COLO829 (cell line): ENCODE data around the gene TANGO6.
"Not testable (repeated sequence)": the region's sequence is repeated elsewhere in the genome, so short reads cannot be mapped to it uniquely, and the experiment has no call there.

Experiments
- DNase-seq: peaks from one replicate; pipeline ENCODE4 v3.0.0; 2012; ENCODE audit warnings: low spot score

Gene TANGO6

GRCh38 chr16:69012906-69013305, 169.6 kb downstream of the TANGO6 start:
- DNase-seq: no peak

DNA sequence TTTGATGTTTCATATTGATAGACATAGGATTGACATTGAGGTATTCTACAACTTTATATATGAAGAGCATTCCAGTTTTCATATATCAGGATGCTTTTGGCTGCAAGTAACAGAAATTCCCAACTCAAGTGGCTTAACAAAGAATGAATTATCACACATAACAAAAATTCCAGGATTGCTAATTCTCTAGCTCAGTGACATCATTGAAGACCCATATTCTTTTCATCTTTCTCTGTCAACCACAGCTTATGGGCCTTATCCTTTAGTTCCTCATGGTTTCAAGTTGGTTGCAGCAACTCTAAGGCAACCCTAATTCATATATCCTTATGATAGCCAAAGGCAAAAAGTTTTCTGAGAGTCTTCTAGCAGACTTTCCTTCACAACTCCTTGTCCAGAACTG, 170.7 kb downstream of the TANGO6 start:
- DNase-seq: no peak

DNA sequence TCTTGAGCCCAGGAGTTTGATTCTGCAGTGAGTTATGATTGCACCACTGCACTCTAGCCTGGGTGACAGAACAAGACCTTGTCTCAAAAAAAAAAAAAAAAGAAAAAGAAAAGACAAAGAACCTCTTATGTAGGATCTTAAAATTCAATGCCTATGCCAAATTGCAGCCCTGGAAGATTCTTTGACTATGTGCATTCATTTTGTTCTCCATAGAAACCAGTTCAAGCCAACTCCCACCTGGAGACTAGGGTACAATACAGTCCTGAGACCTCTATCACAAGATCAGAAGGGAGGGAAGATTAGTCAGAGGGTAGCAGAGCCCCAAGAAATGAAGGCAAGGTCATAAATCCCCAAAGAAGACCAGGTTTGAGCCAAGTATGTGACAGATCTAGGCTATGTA, 171.5 kb downstream of the TANGO6 start:
- DNase-seq: peak; percentile 54

DNA sequence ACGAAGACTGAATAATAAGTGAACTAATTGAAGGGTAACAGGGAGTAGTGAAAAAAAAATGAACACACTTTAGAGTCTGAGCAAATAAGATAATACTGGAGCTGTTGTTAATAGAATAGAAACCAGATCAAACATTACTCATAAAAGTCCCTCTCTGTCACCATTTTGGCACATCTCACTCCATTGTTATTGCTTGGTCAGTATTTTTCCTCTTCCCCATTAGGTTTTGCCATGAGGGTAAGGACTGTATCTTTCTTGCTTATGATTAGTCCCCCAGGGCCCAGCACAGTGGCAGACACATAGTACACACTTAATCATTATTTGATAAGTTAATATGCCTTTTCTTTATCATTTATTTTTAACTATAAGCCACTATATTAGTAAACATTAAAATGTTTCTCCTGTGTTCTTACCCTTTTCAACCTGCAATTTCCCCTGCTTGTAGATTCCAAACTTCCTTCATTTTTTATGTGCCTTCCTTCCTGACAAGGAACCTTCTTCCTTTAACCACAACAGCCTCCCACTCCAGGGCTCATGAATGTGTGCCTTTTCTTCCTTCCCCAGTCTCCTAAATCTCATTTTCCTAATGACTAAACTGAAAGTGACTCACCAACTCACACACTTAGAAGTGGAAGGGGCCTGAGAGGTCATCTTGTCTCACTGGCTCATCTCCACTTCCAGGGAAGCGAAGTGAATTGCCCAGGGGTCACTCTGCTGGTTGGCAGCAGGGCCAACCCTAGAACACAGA, 173.9 kb downstream of the TANGO6 start:
- peak; percentile 81 for DNase-seq

DNA sequence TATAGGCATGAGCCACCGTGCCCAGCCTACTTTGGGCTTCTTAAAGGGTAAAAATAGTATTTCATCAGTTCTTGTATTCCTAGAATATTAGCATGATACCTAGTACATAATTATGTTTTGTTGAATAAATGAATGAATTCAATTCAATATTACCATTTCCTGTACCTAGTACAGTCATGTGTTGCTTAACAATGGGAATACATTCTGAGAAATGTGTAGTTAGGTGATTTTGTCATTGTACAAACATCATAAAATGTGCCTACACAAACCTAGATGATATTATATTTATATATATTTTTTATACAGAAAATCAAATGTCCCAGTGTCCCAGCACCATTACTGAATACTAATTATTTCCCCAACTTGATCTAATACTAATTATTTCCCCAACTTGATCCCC, 176.5 kb downstream of the TANGO6 start:
- DNase-seq: no peak

DNA sequence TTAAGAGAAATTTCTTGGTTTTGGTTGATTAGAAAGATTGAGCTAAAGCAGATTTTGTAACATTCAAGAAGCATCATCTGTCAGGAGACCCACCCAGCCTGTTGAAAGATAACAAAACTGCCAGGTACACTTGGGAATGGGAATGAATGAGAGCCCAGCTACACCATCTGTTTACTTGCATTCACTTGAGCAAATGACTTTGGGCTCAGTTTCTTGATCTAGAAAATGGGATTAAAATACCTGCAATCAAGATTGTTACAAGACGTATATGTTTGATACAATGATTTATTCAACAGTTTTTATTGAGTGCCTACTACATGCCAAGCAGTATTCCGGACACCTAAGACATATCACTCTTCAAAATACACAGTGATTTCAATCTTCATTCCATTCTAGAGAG, 185.8 kb downstream of the TANGO6 start:
- DNase-seq: no peak

GRCh38 chr16:69031877-69032301, 188.6 kb downstream of the TANGO6 start:
- no peak for DNase-seq

DNA sequence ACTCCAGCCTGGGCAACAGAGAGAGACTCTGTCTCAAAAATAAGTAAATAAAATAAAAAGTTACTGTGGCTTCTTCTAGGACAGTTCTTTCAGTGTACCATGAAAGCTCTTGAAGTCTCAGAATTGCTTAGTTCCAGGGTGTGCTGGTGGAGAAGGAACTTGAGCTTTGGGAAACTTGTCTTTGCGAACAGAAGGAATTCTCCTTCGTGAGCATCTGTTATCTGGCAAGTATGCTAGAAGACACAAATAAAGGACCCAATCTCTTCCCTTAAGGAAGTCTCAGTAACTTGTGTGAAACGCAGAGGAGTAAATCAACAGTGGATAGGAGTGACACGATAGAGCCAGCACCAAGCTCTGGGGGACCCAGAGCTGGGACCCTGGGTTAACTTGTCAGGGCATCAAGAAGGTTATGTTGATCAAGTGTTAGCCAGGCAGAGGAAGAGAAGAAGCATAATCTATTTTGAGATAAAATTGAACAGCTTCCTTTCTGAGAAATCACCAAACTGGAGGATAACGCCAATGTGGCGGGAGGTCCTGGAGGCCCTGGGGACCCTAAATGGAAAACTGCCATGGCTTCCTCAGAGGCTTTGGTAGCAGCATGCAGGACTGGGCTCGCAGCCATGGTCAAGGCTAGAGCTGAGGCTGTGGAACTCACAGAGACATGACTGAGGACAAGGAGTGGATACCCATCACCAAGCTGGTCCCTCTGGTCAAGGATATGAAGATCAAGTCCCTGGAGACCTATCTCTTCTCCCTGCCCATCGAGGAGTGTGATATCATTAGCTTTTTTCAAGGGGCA, 190.0 kb downstream of the TANGO6 start:
- DNase-seq: no peak

- DNase-seq: no peak
Measured at GRCh38 chr16:69035375-69035774, 192.0 kb downstream of the TANGO6 start.

DNA sequence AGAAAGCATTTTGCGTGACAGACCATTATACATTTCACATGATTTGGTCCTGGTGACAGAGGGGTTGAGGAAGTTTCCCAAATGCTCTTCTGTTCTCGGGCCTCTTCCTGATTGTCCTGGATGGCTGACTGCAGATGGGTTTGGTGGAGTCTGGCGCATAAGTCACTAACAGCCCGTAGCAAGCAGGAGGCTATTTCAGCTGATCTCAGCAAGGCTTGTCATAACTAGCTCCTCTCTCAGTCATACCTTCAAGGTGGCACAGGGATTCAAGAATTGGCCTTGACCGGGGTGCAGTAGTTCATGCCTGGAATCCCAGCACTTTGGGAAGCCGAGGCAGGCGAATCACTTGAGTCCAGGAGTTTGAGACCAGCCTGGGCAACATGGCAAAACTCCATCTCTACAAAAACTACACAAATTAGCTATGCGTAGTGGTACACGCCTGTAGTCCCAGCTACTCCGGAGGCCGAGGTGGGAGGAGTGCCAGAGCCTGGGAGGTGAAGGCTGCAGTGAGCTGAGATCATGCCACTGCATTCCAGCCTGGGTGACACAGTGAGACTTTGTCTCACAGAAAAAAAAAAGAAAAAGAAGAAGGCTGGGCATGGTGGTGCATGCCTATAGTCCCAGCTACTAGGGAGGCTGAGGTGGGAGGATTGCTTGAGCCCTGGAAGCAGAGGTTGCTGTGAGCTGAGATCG, 193.2 kb downstream of the TANGO6 start:
- no peak for DNase-seq

DNA sequence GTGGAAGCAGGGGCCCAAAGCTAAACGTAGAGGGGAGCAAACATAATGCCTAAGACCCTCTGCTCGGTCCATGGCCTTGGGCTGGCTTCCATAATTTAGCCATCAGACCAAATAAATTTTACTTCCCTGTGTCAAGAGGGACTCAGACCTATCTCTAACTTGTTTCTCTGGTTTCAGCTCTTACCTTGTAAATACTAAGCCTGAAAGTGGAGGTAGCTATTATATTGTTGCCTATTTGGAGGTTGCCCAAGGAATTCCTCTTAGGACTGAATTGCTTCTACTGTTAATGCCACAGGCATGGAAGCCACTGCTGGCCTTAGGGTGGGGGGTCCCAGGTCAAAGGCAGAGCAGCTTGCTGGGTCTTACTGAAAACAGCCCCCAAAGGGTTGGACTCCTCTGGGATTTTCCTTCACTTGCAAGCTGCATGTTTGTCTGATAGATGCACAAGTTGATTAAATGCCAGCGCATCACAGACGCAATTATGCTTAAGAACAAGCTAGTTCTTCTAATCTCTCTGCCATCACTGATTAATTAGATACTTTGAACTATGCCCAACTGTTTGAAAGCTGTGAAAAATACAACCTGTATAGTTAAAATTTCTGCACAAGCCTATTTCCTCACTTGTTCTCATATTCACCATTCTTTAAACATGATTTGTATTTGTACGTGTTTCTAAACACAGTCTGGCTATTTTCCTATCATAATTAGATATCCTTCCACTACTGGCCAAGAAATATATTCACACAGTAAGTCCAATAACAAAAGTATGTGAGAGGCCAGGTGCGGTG, 194.2 kb downstream of the TANGO6 start:
- no peak for DNase-seq

GRCh38 chr16:69039333-69039941, 196.1 kb downstream of the TANGO6 start:
- peak; percentile 59 for DNase-seq

DNA sequence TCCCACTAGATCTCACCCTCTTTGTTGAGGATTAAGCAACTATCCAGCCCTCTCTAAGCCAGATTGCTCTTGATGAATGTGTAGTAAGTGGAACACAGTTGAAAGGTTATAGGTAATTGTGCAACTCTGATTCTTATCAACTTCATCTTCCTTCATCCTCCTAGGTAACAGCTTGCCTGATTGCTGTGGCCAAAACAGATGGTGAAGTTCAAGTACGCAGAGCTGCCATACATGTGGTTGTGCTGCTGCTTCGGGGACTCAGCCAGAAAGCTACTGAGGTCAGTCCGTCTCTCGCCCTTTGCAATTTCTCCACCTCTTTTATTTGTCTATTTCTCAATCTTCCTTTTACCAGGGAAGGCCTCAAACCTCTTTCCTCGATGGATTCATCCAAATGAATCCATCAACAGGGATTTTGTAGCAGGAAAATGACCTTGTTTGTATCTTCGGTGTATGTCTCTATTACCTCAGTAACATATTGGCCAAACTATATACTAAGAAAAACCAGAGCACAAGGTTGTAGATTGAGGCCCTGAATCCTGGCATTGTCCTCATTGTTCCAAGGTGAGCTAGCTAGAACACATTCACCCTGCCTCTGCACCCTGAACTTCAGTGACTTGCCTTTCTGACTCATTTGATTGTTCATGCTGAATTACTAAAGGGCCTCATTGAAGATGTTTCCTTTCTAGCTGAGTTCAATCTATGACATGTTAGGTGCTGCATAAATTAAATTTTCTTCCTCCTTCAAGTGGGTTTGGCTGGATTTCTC, 197.0 kb downstream of the TANGO6 start:
- peak; percentile 28 for DNase-seq

GRCh38 chr16:69048328-69049120, 205.2 kb downstream of the TANGO6 start:
- DNase-seq: no peak

GRCh38 chr16:69049146-69049545, 205.8 kb downstream of the TANGO6 start:
- peak; percentile 50 for DNase-seq

- DNase-seq: no peak
Measured at GRCh38 chr16:69049603-69050375, 206.5 kb downstream of the TANGO6 start.

DNA sequence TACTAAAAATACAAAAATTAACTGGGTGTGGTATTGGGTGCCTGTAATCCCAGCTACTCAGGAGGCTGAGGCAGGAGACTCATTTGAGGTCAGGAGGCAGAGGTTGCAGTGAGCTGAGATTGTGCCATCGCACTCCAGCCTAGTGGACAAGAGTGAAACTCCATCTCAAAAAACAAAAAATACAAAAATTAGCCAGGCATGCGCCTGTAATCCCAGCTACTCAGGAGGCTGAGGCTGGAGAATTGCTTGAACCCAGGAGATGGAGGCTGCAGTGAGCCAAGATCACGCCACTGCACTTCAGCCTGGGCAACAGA, 208.1 kb downstream of the TANGO6 start:
- not testable (repeated sequence) for DNase-seq

- no peak for DNase-seq
Measured at GRCh38 chr16:69055008-69055407, 211.7 kb downstream of the TANGO6 start.

GRCh38 chr16:69055980-69056379, 212.6 kb downstream of the TANGO6 start:
- no peak for DNase-seq
